Measurements from ENCODE around the gene SLC49A3. TPM values are rescaled to one million over a fixed set of nuclear protein-coding genes. Genes with fewer than 3 reads are reported as not detected.

SLC49A3 gene
- total and polyA plus RNA-seq, 2 of the 13 experiments (the other 11 are each of a cell fraction or from before 2014, with no cell fraction given), result 0.07 to 0.17 TPM

DNA sequence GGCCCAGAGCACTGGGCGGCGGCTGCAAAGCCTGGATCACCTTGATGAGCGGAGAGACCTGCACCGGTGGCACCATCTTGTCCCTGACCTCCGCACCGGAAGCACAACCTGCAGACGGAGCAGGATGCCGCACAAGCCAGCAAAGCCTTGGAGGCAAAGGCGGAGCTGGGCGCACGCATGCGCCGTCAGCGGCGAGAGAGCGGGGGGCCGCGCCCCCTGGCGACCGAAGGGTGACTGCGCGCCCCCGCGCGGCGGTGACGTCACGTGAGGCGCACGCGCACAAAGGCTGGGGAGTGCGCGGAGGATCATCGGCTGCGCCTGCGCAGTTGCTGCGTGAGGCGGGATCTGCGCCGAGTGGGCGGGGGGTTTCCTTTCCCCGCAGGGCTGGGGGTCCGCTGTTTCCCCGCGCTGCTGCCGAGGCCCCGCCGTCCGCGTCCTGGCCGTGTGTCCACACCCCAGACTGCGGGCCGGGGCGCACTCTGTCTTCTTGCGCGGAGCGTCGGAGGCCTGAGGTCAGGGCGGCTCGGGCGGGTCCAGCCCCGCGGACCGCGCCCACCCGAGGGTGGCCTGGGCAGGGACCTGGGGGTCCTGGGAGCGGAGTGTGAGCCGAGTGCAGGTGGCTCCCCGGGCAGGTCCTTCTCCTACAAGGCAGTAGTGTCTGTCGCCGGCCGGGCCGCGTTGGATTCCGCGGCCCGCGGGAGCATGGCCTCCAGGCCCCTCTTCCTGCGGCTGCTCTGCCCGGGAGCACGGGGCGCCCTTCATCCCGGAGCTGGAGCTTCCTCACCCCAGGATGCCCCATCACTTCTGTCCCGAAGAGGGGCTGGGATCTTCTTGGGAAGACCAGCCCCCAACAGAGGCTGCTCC is 14.5 kb downstream of the SLC49A3 start, which contains the start of the genes ATP5ME and MYL5 (continued):
- TF ChIP-seq ELF1 (CRISPR knock-in tag; IDR thresholded peaks at IDR 0.05) (peak; percentile 51), NFE2L1 (CRISPR knock-in tag; IDR thresholded peaks at IDR 0.05; ENCODE audit: borderline replicate concordance) (peak; percentile 56; the same call in 1 of the 2 replicates), CERS6 (CRISPR knock-in tag; IDR thresholded peaks at IDR 0.05) (no peak), TEF (CRISPR knock-in tag; IDR thresholded peaks at IDR 0.05) (no peak), ZNF614 (CRISPR knock-in tag; IDR thresholded peaks at IDR 0.05; ENCODE audit: borderline replicate concordance) (peak; percentile 80; the same call in 1 of the 2 replicates), JUN (CRISPR knock-in tag; IDR thresholded peaks at IDR 0.05) (peak; percentile 90), HNRNPH1 (optimal IDR thresholded peaks at IDR 0.05; ENCODE audit: low read depth, low read length) (no peak), TAF15 (IDR thresholded peaks at IDR 0.05; ENCODE audit: low read depth, low read length, poor library complexity, severe bottlenecking) (peak; percentile 36), ZNF138 (CRISPR knock-in tag; IDR thresholded peaks at IDR 0.05; ENCODE audit: low read depth) (no peak), MIXL1 (CRISPR knock-in tag; IDR thresholded peaks at IDR 0.05) (peak; percentile 40; the same call in 1 of the 2 replicates)
- TF ChIP-seq, protein P1, sequence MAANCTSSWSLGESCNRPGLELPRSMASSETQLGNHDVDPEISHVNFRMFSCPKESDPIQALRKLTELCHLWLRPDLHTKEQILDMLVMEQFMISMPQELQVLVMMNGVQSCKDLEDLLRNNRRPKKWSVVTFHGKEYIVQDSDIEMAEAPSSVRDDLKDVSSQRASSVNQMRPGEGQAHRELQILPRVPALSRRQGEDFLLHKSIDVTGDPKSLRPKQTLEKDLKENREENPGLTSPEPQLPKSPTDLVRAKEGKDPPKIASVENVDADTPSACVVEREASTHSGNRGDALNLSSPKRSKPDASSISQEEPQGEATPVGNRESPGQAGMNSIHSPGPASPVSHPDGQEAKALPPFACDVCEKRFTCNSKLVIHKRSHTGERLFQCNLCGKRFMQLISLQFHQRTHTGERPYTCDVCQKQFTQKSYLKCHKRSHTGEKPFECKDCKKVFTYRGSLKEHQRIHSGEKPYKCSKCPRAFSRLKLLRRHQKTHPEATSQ (CRISPR knock-in tag; IDR thresholded peaks at IDR 0.05; ENCODE audit: borderline replicate concordance), result no peak
- TF ChIP-seq, protein P2, sequence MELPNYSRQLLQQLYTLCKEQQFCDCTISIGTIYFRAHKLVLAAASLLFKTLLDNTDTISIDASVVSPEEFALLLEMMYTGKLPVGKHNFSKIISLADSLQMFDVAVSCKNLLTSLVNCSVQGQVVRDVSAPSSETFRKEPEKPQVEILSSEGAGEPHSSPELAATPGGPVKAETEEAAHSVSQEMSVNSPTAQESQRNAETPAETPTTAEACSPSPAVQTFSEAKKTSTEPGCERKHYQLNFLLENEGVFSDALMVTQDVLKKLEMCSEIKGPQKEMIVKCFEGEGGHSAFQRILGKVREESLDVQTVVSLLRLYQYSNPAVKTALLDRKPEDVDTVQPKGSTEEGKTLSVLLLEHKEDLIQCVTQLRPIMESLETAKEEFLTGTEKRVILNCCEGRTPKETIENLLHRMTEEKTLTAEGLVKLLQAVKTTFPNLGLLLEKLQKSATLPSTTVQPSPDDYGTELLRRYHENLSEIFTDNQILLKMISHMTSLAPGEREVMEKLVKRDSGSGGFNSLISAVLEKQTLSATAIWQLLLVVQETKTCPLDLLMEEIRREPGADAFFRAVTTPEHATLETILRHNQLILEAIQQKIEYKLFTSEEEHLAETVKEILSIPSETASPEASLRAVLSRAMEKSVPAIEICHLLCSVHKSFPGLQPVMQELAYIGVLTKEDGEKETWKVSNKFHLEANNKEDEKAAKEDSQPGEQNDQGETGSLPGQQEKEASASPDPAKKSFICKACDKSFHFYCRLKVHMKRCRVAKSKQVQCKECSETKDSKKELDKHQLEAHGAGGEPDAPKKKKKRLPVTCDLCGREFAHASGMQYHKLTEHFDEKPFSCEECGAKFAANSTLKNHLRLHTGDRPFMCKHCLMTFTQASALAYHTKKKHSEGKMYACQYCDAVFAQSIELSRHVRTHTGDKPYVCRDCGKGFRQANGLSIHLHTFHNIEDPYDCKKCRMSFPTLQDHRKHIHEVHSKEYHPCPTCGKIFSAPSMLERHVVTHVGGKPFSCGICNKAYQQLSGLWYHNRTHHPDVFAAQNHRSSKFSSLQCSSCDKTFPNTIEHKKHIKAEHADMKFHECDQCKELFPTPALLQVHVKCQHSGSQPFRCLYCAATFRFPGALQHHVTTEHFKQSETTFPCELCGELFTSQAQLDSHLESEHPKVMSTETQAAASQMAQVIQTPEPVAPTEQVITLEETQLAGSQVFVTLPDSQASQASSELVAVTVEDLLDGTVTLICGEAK (IDR thresholded peaks at IDR 0.05), result no peak
- TF ChIP-seq, protein P2 (CRISPR knock-in tag; IDR thresholded peaks at IDR 0.05), result 0 out of 2 replicates have a peak, but pooled peaks have one; percentile 33
- TF ChIP-seq, protein P3, sequence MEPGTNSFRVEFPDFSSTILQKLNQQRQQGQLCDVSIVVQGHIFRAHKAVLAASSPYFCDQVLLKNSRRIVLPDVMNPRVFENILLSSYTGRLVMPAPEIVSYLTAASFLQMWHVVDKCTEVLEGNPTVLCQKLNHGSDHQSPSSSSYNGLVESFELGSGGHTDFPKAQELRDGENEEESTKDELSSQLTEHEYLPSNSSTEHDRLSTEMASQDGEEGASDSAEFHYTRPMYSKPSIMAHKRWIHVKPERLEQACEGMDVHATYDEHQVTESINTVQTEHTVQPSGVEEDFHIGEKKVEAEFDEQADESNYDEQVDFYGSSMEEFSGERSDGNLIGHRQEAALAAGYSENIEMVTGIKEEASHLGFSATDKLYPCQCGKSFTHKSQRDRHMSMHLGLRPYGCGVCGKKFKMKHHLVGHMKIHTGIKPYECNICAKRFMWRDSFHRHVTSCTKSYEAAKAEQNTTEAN (CRISPR knock-in tag; conservative IDR thresholded peaks at IDR 0.05), result no peak
